Panc1 (cell line): ENCODE data around the gene NCF1. TPM values are rescaled to one million over a fixed set of nuclear protein-coding genes. Genes with fewer than 3 reads are reported as not detected.
"Not testable (repeated sequence)": the region's sequence is repeated elsewhere in the genome, so short reads cannot be mapped to it uniquely, and the experiment has no call there.

ENCODE experiments used
- ATAC-seq: fragments of 200-7000 bp; cut with Tn5 transposase; 2 replicates; pipeline ENCODE4 v1.9.1; 2020; ENCODE audit warnings: mild to moderate bottlenecking, moderate library complexity
- BruUV-seq: library from RNA; stranded (reverse); fragments of 400-500 nt; replicated peaks from 2 replicates; lab custom pipeline; 2021; lab: Mats Ljungman, UMichigan
- CTCF ChIA-PET: fragments of 300-600 bp; sonication (Branson Sonifier 250); formaldehyde crosslinking; loops from one replicate; lab custom pipeline; 2022; ENCODE audit warnings: antibody characterized with exemption; lab: Charles Lee
- POLR2A ChIA-PET: fragments of 300-600 bp; sonication (Branson Sonifier 250); formaldehyde crosslinking; loops from one replicate; lab custom pipeline; 2022; ENCODE audit warnings: antibody characterized with exemption; lab: Charles Lee
- DNase-seq: peaks from one replicate; pipeline ENCODE4 v3.0.0-alpha.2; 2010; ENCODE audit warnings: low read depth, low spot score
- H3K27ac ChIP-seq: 2 replicates; pipeline ENCODE4 v1.5.1; 2011; ENCODE audit warnings: mild to moderate bottlenecking, low read length, inconsistent platforms
- H3K27me3 ChIP-seq: fragments of 200-500 bp; sonication (Bioruptor generic); 2 replicates; pipeline ENCODE4 v1.6.0; 2014; ENCODE audit warnings: low read length, inconsistent platforms; ENCODE audit not compliant: control insufficient read depth, insufficient read depth
- H3K36me3 ChIP-seq: fragments of 200-500 bp; sonication (Bioruptor generic); 2 replicates; pipeline ENCODE4 v1.5.1; 2014; ENCODE audit warnings: inconsistent platforms, mild to moderate bottlenecking, low read length, moderate library complexity; ENCODE audit not compliant: control insufficient read depth, insufficient read depth
- H3K4me1 ChIP-seq: 2 replicates; pipeline ENCODE4 v1.5.1; 2011; ENCODE audit warnings: inconsistent platforms, mild to moderate bottlenecking, low read length, moderate library complexity; ENCODE audit not compliant: control insufficient read depth, insufficient read depth
- H3K4me3 ChIP-seq, 2 experiments: 2 replicates each; pipeline ENCODE4 v1.5.1; 2011 to 2012; ENCODE audit warnings: low read depth in 2 of 2, low read length in 2 of 2, mild to moderate bottlenecking in 2 of 2, inconsistent platforms in 1 of 2, moderate library complexity in 1 of 2
- H3K9me3 ChIP-seq: fragments of 200-500 bp; sonication (Bioruptor generic); 2 replicates; pipeline ENCODE4 v1.5.1; 2014; ENCODE audit warnings: low read depth, mild to moderate bottlenecking, inconsistent platforms, low read length, moderate library complexity; ENCODE audit not compliant: control insufficient read depth, insufficient read depth
- CTCF ChIP-seq: fragments of 450-650 bp; IDR thresholded peaks from 2 replicates; pipeline ENCODE4 v1.5.1; 2017; ENCODE audit warnings: mild to moderate bottlenecking
- POLR2AphosphoS5 ChIP-seq: IDR thresholded peaks from 2 replicates; pipeline ENCODE4 v1.6.1; 2012; ENCODE audit warnings: mild to moderate bottlenecking, low read depth, low read length, moderate library complexity
- REST ChIP-seq, 2 experiments: IDR thresholded peaks; 2 replicates each; pipeline ENCODE4 v1.6.1; 2011 to 2012; ENCODE audit warnings: low read depth in 2 of 2, control low read depth in 1 of 2, low read length in 1 of 2, mild to moderate bottlenecking in 1 of 2, moderate library complexity in 1 of 2; ENCODE audit not compliant: insufficient read depth in 1 of 2
- SIN3A ChIP-seq: IDR thresholded peaks from 2 replicates; pipeline ENCODE4 v1.6.1; 2012; ENCODE audit warnings: low read depth, mild to moderate bottlenecking, low read length, moderate library complexity, borderline replicate concordance; ENCODE audit not compliant: insufficient read depth
- TCF7L2 ChIP-seq: IDR thresholded peaks from 2 replicates; pipeline ENCODE4 v1.6.1; 2011; ENCODE audit warnings: mild to moderate bottlenecking, low read depth, low read length, inconsistent platforms
- in situ Hi-C: cut with HindIII; loops from 2 replicates; pipeline ENCODE4 v1.10.0; 2016; ENCODE audit warnings: low sequenced_read_pairs, low pct_unique_long_range_greater_than_20kb
- intact Hi-C: fragments of 100-400 bp; cut with micrococcal nuclease; formaldehyde crosslinking; loops from one replicate; pipeline ENCODE4 v1.10.0; 2022; ENCODE audit not compliant: unreplicated experiment
- total RNA-seq: library from RNA; stranded (reverse); gene quantifications from one replicate; pipeline ENCODE4 v1.2.1, GENCODE V29; 2021; ENCODE audit not compliant: unreplicated experiment

Gene NCF1
- total RNA-seq, 1 experiment from 2014 or later: not detected

GRCh38 chr7:74726309-74727101 is 47.3 kb upstream of the NCF1 start:
- CTCF ChIA-PET: no interaction called here
- peaks cover 14% of the 10 kb centered on the region for H3K36me3 ChIP-seq
- no peaks in the 10 kb centered on the region for H3K4me1 ChIP-seq
- intact Hi-C loops: no loop called here
- BruUV-seq: no TSS peak
- H3K27me3 ChIP-seq: no peaks in the 10 kb centered on the region
- POLR2A ChIA-PET: no interaction called here
- no peak for ATAC-seq
- no peak overlapping the region for H3K4me3 ChIP-seq
- in situ Hi-C loops: no loop called here
- no peak for DNase-seq
- no peak for TF ChIP-seq CTCF
- no peak for TF ChIP-seq TCF7L2
- TF ChIP-seq SIN3A: no peak
- TF ChIP-seq POLR2AphosphoS5: no peak
- no peak for TF ChIP-seq REST (IDR thresholded peaks at IDR 0.05; ENCODE audit: insufficient read depth in 1 of 2, low read depth in 2 of 2, low read length in 1 of 2)
- no peaks in the 10 kb centered on the region for H3K9me3 ChIP-seq
- no peak overlapping the region for H3K27ac ChIP-seq

- in situ Hi-C loops, CTCF ChIA-PET: not testable (repeated sequence)
Observed at GRCh38 chr7:74728686-74729085, 45.1 kb upstream of the NCF1 start.

GRCh38 chr7:74730186-74730585 is 43.6 kb upstream of the NCF1 start:
- H3K4me3 ChIP-seq, in situ Hi-C loops, H3K9me3 ChIP-seq, H3K36me3 ChIP-seq, POLR2A ChIA-PET, DNase-seq, H3K4me1 ChIP-seq, intact Hi-C loops, BruUV-seq, H3K27ac ChIP-seq, H3K27me3 ChIP-seq, CTCF ChIA-PET: not testable (repeated sequence)
- peak; percentile 89 for ATAC-seq

More at GRCh38 chr7:74728686-74729085, 45.1 kb upstream of the NCF1 start:
- H3K4me3 ChIP-seq, BruUV-seq, H3K9me3 ChIP-seq, H3K27me3 ChIP-seq, H3K27ac ChIP-seq, H3K36me3 ChIP-seq, ATAC-seq, DNase-seq, H3K4me1 ChIP-seq, intact Hi-C loops, POLR2A ChIA-PET: not testable (repeated sequence)

GRCh38 chr7:74739974-74740703 is 33.7 kb upstream of the NCF1 start:
- intact Hi-C loops, POLR2A ChIA-PET, H3K27ac ChIP-seq, H3K27me3 ChIP-seq, H3K4me3 ChIP-seq, H3K36me3 ChIP-seq, ATAC-seq, H3K9me3 ChIP-seq, CTCF ChIA-PET, DNase-seq, in situ Hi-C loops, H3K4me1 ChIP-seq: not testable (repeated sequence)
- TSS peak; percentile 81 for BruUV-seq

GRCh38 chr7:74743936-74744557 is 29.8 kb upstream of the NCF1 start:
- H3K27ac ChIP-seq, BruUV-seq, DNase-seq, CTCF ChIA-PET, H3K4me1 ChIP-seq, H3K27me3 ChIP-seq, ATAC-seq, H3K4me3 ChIP-seq, H3K36me3 ChIP-seq, H3K9me3 ChIP-seq, in situ Hi-C loops, POLR2A ChIA-PET, intact Hi-C loops: not testable (repeated sequence)
